HG03342 (cell line): Measurements from ENCODE around the gene AURKA.

Experiments
- ATAC-seq: cut with Tn5 transposase; IDR thresholded peaks from one replicate; pipeline ENCODE4 v1.9.1; 2021; ENCODE audit warnings: mild to moderate bottlenecking, moderate library complexity; ENCODE audit not compliant: unreplicated experiment

AURKA gene

DNA sequence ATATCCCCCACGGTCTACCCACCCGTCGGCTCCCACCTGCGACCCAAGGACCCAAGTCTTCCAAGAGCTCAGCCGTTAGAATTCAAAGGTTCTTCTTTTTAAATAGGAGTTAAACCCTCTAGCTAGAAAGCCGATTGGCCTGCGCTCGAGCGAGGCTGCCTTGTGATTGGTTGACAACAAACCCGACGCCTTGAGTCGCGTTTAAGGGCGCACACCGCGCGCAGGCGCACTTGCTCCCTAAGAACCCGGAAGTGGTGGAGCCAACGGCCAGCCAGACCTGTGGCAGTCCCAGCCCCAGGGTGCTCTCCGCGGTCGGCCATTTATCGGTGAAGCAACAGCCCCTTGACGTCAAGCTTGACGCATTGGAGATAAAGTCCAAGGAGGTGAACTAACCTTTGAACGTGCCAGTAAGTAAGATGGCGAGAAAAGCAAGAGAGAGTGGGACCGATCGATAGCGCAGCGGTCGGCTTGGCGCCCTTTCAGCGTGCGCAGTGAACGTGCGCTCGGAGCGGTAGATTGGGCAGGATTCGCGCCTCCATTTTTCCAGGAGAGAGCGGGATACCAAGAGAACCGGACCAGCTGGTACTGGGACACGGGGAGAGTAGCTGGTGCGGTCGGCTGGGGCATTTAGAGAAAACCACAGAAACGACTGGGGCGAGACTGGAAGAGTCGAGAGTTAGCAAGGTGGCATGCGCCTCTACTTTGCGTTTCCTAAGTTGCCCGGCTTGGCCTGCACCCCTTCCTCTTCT, at the start of gene AURKA, which contains the start of gene CSTF1:
Gene AURKA (minus strand): TSS at position 84 of the 749 bp plus-strand sequence. CDS start 4,018 bp downstream, outside the sequence.
Gene CSTF1 (plus strand): TSS at position 514 of the 749 bp plus-strand sequence. CDS start 2,908 bp downstream, outside the sequence.
- peak; percentile 92 for ATAC-seq

DNA sequence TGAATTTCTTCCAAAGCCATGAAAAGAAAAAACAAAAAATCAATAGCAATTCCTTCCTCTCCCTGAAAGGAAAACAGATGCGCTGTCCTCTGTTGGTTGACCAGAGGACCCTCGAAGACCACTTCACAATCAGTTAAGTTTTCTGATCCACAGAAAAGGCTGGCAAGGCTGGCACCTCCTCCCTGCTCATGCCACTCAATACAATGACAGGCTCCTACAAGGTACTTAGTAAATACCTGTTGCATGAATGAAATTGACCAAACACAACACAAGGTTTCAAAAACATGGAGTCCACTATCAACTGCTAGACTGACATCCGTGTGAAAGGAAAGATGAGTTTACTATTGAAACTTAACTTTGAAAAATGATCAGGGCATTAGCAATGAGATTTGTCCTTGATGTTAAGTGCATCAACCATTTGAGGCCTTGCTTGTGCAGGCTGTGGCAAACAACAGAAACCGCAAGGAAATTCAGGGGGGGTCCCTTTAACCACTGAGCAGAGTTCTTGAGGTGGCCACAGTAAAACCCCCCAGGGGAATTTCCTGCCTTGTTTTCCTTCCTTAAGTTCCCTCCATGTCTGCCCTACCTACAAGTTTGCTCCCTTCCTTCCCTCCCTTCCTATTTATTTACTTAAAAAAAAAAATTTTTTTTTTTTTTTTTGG, 48.5 kb upstream of the AURKA start:
- ATAC-seq: peak; percentile 67

DNA sequence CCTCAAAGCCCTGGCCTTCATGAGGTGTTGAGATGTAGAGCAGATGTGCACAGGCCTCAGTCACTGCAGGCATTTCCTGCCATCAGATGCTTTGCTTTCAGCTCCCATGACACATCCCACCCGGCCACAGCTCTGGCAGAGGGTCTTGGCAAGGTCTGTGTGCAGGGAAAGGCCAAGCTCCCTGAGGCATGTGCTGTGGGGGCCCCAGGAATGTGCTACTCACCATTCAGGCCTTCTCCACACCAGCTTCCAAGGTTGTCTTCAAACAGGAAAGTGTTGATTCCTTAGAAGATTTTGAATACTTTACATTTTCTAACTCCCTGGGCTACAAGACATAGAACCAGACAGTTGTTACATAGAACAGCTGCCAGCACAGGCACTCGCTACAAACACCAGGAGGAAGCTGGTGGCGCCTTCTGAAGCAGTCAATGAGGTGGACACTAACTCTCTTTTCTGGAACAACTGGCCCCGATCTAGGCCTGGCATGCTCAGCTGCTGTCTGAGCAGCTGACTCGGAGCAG, 47.8 kb upstream of the AURKA start:
- ATAC-seq: no peak

DNA sequence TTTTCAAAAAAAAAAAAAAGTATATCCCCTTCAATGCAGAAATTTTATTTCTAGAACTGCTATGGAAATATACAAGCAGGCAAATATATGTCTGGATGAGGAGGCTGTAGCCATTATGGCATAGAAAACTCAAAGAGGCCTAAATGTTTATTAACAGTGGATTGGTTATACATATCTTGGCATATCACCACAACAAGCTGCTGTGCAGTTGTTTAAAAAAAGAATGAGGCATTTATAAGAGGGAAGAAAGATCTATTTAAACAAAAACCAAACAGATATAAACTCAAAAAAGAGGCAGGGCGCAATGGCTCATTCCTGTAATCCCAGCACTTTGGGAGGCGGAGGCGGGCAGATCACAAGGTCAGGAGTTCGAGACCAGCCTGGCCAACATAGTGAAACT, 46.3 kb upstream of the AURKA start:
- ATAC-seq: no peak

DNA sequence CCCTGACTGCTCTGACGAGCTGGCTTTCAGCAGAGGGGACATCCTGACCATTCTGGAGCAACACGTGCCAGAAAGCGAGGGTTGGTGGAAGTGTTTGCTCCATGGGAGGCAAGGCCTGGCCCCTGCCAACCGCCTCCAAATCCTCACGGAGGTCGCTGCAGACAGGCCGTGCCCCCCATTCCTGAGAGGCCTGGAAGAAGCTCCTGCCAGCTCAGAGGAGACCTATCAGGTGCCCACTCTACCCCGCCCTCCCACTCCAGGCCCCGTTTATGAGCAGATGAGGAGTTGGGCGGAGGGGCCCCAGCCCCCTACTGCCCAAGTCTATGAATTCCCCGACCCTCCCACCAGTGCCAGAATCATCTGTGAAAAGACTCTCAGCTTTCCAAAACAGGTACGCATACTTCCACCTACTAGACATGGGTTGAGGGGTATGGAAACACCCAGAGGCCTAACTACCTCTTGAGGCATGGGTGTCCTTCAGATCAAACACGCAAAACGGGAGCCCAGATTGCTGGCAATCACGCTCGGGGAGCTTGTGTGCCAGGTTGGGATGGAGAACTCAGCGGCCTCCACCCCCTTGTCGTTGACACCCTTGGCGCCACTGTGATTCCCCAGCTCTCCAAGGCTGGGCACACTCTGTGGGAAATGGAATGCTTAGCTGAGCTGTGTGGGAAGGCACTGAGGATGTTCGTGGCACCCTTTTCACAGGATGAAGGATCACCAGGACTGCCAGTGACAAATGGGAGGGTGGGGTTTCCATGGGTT, 45.4 kb upstream of the AURKA start:
- no peak for ATAC-seq

DNA sequence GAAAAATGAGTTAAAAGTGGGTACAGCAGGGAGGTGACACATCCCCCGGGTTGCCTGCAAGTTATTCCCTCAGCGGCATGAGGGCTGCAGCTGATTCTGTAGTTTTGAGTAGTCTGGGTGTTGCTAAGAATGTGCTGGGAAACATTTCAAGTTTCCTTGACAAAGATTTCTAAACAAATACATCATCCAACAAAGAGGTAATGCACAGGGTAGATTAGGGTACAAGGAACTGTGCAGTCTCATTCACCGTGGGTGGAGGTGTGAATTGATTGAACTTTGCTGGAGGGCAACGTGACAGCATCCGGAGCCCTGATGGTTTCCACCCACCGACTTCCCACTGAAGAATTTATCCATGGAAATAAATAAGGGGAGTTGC, 41.9 kb upstream of the AURKA start:
- no peak for ATAC-seq

DNA sequence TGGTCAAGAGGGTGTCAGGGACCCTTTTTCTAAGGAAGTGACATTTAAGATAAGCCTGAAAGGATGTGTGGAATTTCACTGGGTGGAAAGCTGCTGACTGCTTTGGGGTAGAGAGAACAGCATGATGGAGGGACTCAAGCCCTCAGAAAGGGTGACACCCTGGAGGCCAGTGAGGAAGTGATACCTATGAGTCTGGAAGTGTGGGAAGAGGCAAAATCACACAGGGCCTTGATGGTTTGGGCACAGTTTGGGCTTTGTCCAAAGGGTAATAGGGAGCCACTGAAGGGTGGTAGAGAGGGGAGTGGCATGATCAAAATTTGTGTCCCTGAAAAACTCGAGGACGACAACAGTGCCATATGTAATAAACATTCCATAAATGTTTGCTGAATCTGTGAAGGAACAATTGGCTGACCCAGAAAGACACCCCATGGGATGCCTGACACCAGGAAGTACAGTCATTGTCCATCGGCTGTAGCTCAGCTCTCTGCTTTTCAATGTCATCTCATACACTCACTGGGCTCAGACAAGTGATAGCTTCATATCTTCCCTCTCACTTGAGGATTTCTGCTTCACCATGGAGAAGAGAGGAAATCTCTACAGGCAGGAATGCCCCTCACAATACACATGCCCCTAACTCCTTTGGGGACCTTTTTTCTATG, 41.3 kb upstream of the AURKA start:
- ATAC-seq: no peak

DNA sequence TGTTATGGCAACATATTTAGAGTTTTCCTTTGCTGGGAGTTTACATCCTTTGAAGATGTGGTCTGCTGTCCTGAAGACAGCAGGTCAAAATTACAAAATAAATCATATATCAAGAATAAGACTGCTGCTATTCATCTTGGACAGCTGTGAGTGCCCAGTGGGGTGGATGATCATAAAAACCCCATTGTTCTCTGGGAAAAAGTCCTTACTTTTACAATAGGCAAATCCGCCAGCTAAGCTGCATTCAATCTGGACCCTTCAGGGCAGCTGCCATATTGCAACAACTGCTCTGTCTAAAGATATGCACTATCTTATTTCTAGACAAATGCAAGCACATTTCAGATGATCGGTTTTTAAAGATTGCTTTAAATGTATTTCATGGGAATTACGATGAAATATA, 39.5 kb upstream of the AURKA start:
- ATAC-seq: no peak

DNA sequence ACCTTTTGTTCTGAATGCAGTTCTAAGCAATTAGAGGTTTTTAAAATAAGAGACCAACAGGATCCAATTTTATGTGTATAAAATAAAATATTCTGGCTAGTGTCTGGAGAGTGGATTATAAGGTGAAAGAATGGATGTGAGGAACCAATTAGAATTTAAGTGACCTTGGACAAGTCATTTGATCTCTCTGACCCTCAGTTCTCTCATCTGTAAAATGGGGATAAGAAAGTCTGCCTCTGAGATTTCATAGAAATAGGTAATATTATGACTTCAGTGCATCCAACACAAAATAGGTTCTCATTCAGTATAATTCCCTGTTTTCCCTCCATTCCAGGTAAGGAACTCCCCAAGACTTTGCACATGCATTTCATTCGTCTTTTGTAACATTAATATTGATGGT, 38.9 kb upstream of the AURKA start:
- ATAC-seq: no peak

DNA sequence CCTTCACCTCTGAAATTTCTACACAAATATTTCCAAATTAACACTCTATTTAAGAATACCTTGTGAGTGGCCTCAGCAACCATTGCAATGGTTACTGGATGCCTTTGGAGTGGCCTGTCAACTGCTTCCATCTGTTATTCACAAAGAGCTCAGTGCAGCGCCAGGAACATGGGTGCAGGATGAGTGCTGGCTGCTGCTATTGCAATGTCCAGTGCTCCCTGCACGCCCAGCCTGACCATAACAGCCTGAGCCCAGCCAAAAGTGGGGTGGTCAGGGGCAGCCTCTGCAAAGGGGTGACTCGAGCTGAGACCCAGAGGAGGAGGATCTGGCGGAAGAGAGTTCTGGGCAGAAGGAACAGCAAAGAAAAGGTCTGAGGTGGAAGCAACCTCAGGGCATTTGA, 38.4 kb upstream of the AURKA start:
- no peak for ATAC-seq

DNA sequence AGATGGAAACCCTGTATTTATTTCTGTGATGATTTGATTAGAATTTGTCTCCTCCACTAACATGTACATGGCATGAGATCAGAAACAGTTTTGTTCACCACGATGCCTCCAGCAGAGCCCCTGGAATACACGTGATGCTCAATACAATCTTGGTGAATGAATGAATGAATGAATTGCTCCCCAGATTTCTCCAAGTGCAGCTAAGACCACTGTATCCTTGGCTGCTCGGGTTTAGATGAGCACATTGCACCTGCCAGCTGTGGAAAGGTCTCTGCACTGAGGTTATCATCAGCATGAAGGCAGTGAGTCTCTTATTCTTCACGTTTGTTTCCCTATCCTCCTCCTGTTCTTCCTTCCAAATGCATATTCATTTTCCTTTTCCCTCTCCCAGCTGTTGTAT, 37.9 kb upstream of the AURKA start:
- no peak for ATAC-seq

DNA sequence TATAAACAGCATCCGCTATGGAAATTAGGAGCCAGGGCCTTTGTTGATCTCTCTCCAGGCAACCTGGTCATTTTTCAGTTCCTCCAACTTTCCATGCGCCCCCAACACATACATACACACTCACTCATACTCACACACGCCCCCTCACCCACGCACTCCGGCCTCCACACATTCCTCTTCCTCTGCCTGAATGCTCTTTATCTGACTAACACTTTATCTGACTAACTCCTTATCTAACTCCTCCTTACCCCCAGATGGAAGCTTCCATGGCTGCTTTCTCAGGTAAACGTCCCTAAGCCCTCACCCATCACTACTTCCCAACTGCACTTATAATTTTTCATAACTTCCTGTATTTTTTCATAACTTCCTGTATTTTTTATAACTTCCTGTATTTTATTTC, 37.5 kb upstream of the AURKA start:
- ATAC-seq: no peak

DNA sequence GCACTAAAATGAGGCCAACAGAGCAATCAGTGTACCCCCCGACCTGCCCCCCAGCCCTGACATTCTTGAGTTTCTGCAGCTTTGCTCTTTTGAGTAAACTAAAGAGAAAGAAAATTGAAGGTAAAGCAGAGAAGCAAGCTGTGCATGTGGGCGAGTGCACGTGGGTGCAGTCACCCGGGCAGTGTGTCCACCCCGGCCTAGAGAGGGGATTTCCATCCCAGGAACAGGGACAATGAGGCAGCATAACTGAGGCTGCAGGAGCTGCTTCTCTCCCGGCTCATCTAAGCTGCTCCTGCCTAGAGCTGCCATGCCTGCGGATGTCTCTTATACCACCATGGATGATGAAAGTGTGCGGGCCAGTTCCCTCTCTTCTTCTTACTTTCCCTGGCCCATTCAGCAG, 36.9 kb upstream of the AURKA start:
- no peak for ATAC-seq

DNA sequence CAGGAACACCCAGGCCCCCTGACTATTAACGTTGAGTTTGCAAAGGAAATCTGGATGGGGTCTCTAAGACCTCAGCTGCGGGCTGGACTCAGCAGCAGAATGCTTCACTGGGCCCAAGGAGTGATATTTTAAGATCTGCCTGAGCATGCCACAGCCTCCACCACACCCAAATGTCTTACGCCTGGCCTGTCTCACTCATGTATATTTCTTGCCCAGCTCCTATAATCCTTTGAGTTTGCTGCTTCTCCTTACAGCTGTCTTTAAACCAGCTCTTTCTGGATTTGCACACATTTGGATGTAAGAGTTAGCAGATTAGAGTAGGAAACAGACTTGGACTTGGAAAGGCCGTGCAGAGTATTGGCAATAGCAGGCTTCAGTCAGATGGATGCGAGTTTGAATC, 36.4 kb upstream of the AURKA start:
- ATAC-seq: no peak

DNA sequence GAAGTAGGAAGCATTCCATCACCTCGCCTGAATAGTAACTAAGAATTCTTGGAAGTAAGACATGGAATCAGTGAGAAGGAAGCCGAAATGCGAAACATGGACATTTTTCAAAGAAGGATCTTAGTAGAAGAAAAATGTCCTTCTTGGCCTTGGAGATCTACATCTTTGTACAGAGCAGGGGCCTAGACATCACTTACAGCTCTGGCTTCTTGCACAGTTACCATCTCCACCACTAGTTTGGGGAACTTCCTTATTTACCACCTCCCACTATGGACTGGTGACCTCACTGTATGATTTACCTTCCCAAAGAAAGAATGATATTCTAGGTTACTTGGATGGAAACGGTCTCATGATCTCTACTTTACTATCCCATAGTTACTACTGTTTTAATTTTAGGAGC, 35.8 kb upstream of the AURKA start:
- ATAC-seq: no peak

DNA sequence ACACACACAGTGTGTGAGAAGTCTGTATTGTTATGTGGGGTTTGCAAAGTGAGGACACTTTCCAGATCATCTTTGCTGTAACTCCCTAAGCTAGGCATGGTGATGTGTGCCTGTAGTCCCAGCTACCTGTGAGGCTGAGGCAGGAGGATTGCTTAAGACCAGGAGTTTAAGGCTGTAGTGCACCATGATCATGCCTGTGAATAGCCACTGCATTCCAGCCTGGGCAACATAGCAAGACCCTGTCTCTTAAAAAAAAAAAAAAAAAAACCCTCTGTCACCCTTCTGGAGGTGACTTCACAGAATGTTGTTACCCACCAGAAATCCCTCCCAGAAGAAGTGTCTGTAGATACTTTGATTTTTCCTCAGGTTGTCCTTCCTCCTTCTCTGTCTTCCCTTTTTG, 34.9 kb upstream of the AURKA start:
- ATAC-seq: no peak

DNA sequence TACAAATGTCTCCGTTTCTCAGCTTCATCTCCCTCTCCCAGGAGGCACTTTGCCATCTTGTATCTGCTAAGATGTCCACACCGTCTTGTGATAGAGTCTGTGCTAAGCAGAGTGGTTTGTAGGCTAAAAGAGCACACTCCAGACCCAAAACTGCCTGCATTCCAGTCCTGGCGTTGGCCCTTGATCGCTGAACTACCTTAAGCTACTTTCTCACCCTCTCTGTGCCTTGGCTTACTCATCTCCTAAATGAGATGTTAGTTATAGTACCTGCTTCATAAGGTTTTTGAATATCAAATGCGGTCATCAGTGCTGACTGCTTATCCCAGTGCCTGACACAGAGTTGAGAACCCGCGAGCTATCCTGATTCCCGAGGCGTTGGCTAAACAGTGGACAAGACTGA, 34.0 kb upstream of the AURKA start:
- no peak for ATAC-seq

DNA sequence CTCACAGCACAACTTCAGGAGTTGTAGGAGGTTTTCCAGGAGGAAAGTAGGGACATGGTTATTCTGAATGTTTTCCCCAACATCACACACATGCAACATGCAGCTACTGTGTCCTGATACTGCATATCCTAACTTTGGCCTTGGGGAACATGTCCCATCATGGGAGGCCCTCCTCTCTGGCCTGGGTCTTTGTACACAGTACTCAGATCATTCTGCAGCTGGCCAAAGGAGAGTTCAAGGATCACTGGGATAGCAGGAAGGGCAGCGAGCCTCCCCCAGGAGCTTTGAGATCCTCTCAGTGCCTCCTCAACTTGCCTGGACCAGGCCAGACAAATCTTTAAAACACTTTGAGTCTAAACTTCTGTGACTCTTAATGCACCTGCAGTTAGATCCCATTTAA, 32.9 kb upstream of the AURKA start:
- no peak for ATAC-seq

DNA sequence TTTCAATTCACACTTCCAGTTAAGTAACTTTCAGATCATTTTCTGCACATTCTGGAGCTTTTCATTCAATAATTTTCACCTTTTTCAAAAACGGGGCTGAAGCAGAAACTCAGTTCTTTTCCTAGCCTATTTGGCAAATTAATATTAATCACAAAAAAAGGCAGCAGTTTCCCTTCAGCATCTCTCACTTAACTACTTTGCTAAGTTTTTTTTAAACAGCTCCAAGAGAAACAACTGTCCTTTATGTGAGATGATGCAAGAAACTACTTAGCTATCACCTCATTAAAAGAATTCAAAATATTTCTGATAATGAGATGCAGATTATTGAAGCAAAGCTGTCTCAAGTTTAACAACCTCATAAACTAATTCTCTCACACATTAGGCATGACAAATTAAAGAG, 31.9 kb upstream of the AURKA start:
- no peak for ATAC-seq

DNA sequence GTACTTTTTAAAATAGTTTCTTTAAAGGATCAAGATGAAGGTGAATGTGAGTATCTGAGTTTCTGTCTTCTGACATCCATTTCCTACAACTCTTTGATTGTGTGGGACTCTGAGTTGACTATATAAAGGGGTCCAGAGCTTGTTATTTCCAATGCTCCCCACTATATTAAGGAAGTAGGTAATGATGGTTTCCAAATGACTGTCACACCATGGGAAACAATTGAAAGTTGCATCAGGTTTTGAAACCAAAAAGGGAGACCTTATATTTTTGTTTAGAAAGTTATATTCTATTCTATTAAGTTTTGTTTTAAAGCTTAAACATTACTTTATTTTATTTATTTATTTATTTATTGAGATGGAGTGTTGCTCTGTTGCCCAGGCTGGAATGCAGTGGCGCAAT, 31.2 kb upstream of the AURKA start:
- no peak for ATAC-seq

DNA sequence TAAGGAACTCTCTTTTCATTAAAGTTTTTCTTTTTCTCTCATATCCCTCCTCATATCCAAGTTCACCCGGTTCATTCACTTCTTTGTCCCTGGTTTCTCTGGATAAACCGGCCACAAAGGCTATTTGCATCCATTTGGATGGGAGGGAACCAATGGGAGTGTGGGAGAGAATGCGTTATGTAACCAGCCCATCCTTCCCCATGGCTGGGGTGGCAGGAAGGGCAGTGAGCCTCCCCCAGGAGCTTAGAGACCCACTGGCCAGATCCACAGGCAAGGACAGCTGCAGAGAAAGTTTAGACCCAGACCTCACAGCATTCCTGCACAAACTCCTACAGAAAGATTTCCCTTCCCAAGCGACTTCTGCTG, 30.8 kb upstream of the AURKA start:
- ATAC-seq: no peak
